Suppressor macrophage treated with lipopolysaccharide for 1 hour (primary cell): ENCODE measurements around the gene BTBD2.
"Not testable (repeated sequence)": the region's sequence is repeated elsewhere in the genome, so short reads cannot be mapped to it uniquely, and the experiment has no call there.

ENCODE experiments used
- DNase-seq, 3 donors: peaks; one replicate each; pipeline ENCODE4 v3.0.0-alpha.2; 2020 to 2022

Gene BTBD2

DNA sequence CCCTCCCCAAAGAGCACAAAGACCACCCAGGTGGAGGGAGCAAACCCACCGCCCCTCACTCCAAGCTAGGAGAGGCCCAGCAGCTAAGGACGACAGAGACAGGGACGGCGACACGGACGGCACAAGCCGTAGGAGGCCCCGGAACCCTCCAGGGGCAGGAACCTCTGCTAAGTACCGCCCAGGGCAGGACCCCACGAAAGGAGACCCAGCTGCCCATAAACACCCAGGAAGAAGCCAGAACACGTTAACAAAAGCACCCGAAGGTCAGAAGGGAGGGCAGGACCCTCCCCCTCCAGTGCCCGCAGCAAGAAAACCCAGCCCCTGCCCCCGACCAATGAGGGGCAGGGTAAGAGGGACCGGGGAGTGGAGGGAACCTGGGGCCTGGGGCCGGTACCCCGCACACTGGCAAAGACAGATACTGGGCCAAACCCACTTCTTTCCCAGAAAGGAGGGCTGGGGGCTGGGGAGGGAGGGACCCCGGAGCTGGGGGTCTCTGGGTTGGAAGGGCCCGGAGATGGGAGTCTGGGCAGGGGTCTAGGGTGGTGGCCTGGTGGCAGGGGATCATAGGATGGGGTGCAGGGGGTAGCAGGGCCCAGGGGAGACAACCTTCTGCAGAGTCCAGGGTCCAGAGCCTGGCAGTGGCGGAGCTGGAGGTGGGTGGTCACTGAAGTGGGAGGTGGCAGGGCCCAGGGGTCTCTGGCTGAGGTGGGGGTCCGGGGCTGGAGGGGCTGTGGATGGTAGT, 2.4 kb downstream of the BTBD2 start:
- no peak for DNase-seq

DNA sequence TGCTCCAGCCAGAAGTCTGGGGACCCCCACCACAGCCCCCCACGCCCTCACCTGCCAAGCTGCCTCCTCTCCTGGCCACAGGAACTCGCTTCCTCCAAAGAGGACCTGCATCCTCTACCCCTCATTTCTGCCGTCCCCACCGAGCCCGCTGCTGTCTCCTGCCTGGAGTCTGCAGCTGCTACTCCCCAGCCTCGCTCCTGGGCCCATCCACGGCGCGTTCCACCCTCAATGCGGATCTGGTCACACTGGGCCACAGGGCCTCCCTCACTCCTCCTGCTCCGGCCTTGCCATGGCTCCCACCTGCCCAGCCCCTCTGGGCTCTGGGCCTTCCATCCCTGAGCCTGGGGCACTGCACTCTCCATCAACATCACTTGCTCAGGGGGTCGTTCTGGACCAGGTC, 4.3 kb downstream of the BTBD2 start:
- no peak for DNase-seq

DNA sequence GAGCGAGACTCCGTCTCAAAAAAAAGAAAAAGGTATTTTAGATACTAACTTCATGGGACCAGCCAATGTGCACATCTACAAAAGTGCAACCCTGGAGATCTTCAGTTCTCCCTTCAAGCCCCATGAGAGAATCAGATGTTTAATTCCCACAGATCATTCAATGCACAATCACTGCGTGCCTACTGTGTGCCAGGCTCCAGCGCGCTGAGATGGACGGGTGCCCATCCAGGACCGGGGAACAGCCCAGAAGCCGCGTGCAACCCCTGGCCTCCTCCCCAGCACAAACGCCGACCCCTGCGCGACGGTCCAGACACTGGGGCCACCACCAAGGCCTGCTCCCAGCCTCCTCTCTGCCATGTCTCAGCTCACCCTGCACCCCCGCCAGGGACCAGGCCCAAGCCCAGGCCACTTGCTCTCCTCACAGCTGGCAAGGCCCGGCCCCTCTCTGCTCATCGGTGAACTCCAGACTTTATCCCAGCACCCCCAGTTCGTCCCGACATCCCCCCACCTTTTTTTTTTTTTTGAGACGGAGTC, 5.3 kb downstream of the BTBD2 start:
- no peak for DNase-seq

DNA sequence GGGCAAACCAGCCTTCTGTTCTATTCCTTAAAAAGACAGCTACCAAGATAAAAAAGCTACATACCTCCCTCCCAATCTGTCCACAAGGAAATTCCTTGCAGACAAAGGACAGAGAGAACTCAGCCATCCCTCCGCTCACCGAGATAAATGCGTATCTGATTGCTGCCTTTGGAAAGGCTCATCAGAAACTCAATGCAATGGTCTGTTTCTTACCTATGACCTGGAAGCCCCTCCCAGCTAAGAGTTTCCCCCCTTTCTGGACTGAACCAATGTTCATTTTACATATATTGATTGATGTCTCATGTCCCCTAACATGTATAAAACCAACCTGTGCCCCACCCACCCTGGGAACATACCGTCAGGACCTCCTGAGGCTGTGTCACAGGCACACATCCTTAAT, 11.6 kb downstream of the BTBD2 start:
- no peak for DNase-seq

DNA sequence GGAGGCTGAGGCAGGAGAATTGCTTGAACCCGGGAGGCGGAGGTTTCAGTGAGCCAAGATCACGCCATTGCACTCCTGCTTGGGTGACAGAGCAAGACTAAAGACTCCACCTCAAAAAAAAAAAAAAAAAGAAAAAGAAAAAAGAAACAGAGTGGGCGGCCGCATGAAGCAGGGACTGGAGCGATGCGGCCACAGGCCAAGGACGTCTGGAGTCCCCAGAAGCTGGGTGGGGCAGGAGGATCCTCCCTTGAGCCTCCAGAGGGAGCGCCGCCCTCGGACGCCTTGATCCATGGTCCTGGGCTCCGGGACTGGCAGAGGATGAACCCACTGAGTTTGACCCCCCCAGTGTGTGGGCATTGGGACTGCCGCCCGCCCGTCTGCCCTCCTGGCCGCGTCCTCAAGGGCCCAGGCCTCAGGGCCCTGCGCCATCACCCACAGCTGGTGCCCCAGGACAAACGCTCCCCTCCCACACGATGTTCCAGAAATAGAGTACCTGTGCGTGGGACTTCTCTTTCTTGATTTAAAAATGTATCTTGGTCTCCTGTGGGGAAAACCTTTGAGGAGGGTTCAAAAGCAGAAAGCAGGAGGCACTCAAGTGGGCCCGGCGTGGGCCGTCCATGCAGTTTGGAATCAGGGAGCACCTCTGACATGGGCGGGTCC, 15.5 kb downstream of the BTBD2 start:
- no peak for DNase-seq

DNA sequence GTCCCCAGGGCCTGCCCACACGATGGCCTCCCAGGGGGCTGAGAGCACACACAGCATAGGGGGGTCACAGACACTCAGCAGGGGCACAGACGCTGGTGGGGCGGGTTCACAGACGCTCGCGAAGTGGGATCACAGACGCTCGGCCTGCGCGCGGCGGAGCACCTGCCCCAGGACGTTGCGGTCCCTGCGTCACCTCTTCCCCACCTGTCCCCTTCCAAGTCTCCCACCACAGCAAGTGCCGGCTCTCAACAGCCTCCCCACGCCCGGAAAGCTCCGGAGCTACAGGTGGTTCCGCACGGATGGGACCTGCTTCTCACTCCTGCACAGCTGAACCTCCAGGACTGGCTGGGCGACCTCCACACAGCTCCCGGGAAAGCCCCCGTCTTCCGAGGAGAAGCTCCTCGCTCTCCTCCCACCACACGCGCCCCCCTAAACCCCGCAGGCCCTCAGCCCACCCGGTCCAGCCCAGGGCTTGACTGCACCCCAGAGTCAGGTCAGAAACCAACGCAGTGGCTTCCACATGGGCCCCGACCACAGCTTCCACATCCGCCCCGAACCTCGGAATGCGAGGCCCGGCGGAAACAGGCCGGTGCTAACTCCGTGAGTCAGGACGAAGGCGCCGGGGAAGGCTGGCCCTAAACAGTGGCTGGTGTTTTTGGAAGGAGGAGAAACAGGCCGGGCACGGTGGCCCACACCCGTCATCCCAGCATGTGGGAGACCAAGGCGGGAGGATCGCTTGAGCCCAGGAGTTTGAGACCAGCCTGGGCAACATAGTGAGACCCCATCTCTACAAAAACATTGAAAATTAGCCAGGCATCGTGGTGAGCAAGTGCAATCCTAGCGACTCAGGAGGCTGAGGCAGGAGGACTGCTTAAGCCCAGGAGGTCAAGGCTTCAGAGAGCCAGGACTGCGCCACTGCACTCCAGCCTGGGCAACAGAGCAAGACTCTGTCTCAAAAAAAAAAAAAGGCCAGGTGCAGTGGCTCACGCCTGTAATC, 16.5 kb downstream of the BTBD2 start:
- DNase-seq = peak; percentile 28 to 42 (median 35)

DNA sequence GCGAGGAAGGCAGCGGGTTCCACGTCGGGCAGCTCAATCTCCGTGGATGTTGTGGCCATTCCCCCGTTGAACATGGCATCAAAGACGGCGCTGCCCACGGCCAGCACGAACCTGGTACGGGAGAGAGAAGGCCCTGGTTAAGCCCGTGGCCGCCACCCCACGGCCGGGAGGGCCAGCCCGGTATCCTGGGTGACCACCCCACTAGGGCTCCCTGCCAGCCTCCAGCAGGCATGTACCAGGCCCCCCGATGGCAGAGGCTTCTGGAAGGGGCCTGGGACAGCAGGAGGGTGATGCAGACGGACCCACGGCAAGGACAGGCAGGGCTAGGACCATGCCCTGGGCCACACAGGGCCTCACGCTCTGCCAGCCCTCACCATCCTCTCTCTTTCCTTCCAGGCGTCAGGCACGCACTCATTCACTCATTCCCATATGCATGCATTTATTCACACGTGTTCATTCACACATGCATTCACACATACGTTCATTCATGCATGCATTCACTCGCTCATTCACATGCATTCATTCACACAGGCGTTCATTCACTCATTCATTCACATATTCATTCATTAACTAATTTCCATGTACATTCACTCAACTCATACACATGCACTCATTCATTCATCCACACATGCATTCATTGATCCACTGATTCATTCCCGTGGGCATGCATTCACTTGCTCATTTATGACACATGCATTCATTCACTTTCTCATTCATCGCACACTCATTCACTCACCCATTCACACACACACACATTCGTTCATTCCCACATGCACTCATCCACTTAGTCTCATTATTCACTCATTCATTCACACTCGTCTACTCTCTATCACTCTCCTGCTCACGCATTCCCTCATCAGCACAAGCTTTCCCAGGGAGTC, 17.9 kb downstream of the BTBD2 start:
- no peak for DNase-seq

DNA sequence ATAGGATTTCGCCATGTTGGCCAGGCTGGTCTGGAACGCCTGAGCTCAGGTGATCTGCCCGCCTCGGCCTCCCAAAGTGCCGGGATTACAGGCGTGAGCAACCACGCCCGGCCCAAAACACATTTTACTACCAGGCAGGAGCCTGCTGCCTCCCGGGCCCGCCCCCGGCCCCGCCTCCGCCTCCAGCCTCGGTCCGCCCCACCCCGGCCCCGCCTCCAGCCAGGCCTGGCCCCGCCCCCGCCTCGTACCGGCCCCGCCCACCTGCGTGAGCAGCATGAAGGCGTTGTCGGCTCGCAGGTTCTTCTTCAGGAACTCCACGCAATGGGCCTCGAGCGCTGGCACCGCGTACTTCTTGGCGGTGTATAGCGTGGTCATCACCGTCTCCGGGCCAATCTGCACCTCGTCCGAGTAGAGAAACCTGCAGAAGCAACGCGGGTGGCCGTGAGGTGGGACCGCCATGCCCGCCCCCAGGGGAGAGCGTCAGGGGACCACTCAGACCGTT, 22.7 kb downstream of the BTBD2 start:
- DNase-seq = peak in 2 of 3 donors; percentile 44 to 72

DNA sequence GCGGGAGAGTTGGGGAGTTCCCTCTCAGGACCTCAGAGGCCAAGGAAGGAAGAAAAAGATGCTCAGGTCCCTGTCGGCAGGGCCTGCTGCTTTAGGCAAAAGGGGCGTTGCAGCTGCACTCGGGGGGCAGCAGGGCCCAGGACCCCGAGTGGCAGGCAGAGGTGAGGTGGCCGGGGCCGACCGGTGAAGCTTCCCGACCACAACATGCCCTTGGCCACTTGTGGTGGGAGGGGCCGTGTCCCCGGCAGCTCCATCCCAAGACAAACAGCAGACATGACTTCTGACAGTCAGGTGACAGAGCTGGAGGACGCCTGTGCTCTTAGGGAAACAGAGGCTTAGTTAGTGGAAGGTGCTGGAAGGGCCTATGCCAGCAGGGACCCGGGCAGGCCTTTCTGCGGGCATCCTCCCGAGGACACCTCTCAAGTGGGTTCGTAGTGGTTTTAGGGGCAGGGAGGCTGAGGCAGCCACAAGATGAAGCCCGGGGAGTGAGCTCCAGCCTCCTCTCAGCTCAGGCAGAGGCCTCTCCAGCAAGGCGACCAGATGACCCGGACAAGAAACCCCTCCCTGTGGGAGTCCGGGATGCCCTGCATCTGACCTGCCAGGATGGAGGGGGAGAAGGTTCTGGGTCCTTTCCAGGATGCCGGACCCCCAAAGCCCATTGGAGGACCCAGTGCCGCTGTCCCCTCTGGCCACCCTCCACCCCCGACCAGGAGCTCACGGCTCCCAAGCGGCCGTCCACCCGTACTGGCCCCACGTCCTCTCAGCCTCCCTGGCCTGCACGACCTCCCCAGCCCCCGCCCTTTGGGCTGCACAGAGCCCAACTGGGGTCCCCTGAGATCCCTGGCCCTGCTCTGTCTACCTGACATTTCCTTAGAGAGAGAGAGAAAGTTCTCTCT, 24.2 kb downstream of the BTBD2 start:
- DNase-seq = no peak

DNA sequence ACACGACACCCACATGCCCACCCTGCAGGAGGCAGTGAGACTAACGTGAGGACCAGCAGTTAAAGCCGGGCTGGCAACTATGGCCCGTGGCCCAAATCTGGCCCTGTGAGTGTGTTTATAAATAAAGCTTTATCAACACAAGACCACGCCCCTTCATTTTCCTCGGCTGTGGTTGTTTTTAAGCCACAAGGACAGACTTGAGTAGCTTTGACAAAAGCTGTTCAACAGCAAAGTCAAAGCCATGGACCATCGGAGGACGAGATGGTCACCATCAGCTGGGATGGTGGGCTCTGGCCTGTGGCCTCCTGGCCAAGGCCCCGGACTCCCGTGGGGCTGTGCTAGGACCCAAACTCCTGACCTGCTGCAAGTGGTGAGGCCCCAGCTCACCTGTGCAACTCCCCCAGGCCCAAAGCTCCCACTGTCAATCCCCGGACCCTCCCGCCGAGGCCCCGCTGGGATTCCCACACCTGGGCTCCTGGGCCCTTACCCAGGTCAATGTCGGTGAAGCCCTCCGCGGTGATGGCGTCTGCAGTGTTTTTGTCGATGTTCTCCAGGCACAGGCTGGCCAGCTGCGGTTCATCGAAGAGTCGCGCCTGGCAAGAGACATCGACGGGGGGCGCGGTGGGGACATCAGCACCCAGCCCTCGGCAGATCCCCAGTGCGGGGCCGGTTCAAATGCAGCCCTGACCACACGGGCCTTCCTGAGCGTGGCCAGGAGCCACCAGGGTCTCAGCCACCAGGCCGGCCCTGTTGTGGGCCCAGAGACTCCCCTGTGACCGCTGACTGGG, 25.1 kb downstream of the BTBD2 start:
- DNase-seq = no peak

DNA sequence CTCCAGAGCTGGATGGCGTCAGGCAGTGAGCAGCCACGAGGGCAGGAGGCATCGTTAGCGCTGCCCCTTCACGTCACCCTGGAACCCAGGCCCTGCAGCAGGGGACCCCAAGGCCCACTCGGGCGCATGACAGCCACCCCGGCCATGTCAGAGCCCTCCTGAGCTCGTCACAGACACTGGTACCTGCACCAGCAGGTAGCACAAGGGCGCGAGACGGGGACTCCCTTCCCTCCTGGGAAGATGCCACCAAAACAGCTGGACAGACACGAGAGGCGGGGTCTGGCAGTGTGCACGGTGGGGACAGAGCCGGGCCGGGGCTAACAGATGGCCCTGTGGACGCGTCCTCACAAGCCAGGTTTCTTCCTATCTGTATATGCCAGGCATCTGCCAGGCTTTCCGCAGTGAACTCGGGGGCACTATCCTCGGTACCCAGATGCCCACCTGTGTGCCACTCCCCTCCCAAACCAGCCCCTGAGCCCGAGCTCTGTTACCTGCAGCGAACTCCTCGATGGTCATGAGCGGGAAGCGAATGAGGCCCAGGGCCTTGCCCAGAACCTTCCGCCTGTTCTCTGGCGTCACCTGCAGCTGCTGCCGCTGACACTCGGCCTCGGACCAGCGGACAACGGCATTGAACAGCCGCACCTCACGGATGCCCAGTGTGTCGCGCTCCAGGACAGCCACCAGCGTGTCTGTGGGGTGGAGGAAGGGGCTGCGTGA, 25.8 kb downstream of the BTBD2 start:
- DNase-seq = no peak

DNA sequence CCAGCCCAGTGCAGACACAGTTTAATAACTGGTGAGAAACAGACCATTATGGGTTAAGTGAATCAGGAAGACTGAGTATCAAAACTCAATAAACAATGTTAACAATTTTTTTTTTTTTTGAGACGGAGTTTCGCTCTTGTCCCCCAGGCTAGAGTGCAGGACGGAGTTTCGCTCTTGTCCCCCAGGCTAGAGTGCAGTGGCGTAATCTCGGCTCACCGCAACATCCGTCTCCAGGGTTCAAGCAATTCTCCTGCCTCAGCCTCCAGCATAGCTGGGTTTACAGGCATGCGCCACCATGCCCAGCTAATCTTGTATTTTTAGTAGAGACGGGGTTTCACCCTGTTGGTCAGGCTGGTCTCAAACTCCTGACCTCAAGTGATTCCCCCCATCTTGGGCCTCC, 27.1 kb downstream of the BTBD2 start:
- DNase-seq = not testable (repeated sequence)

DNA sequence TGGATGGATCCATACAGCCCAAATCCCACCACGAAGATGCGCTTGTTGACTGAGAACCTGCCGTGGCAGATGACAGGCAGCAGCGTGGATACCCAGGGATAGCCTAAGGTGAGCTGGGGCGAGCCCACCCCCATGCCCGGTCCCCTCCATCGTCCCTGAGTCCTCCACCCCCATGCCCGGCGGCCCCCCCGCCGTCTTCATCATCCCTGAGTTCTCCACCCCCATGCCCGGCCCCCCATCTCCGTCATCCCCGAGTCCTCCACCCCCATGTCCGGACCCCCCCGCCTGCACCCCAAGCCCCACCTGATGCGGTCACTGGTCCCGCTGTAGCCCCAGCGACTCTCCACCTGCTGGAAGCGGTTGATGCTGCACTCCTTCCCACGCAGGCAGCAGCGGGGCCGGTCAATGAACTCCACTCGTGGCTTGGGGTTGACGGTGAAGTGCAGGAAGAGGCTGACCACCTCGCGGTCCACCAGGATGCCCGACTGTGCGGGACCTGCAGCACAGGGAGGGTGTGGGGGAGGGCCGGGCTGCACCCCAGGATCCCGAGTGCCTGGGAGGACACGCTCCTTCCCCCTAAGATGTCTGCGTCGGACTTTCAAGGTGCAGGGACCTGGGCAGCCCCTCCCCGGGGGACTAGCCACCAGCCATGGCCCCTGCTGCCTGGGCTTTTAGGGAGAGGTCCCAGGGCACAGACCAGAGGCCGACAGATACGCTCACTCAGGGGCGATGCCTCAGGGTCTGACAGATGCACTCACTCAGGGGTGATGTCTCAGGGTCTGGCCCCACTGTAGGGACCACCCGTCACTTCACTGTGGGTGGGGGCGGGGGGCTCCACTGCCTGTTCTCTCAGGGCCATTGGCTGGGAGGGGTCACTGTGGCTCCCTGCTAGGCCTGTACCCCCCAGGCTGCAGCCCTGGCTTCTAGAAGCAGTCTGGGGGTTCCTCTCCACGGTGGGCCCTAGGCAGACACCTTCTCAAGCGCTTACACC, 28.0 kb downstream of the BTBD2 start:
- no peak for DNase-seq

DNA sequence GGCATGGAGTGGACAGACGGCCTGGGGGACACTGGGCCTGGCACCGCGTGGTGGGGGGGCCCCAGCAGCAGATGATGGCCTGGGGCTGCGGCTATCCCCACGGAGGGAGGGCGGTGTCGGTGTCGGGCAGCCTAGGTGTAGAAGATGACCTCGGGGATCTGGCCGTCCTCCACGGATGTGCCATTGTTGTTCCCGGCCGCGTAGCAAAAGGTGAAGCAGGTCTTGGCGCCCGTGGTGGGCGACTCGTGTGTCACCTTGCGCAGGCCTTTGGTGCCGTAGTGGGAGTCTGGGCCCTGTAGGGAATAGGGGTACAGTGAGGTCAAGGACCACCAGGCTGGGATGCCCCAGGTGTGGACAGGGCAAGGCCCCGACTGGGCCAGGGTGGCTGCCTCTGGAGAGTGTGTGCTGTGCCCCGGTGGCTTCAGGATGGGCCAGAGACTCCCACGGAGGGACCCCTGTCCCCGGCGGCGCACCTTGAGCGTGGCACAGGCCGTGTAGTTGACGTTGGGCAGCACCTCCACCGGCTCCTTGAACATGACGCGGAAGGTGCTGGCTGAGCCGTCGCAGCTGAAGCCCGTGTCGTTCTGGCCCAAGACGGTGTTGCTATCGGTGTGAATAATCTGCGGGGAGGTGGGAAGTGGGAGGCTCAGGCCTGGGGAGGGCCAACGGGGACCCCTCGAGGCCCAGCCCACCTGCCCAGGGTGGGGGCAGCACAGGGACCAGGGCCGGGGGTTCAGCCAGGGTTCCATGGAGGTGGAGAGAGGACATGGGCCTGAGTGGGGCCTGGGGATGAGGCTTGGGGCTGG, 29.0 kb downstream of the BTBD2 start:
- DNase-seq = no peak

DNA sequence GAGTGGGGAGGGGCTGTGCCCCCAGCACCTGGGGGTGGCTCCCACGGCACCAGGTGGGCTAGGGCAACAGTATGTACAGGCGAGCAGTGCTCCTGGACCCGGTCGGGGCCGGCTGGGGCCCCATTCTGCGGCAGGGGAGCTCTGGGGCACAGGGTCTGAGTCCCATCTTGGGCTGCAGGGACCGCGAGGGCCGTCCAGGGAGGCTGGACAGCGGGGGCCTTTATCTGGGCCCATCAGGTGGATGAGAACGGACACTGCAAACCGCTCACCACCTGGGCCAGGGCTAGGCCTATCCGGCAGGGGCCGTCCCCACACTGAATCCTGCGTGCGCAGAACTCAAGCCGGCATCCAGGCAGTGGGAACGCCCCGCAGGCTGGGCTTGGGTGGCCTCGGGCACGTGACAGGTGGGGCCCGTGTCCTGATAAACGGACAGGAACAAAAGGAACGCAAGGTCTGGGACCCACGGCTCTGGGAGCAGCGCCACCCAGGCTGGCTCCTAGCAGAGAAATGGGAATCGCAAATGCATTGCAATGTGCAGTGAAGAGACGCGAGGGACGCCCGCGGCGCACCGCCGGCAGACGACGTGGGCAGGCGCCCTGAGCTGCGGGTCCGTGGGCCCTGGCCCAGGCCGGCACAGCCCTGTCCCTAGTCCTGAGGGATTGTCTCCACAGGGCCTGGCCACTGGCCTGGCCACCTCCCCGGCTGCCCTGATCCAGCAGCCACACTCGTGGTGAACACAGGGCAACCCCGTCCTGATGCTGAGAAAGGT, 29.7 kb downstream of the BTBD2 start:
- no peak for DNase-seq

DNA sequence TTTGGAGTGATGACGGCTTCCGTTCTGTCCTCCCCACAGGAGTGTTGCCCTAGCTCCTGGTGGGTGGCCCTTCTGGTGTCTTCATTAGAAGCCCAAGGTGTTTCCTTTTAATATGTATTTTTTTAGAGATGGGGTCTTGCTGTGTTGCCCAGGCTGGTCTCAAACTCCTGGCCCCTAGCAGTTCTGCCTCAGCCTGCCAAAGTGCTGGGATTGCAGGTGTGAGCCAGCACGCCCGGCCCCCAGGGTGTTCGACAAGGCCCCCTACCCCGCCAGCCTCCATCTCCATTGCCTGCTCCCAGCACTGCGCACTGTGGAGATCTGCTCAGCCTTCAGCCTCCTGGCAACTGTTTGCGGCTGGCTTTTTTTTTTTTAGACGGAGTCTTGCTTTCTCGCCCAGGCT, 31.2 kb downstream of the BTBD2 start:
- DNase-seq = no peak
